Activated CD4-positive, alpha-beta T cell treated with anti-CD3 and anti-CD28 coated beads, Interleukin-2, amount 50 U/mL, for 4 hours (primary cell): ENCODE measurements around the gene CORT.

Source experiments
- DNase-seq, 2 experiments: peaks; one replicate each; pipeline ENCODE4 v3.0.0-alpha.2; 2020

CORT gene

DNA sequence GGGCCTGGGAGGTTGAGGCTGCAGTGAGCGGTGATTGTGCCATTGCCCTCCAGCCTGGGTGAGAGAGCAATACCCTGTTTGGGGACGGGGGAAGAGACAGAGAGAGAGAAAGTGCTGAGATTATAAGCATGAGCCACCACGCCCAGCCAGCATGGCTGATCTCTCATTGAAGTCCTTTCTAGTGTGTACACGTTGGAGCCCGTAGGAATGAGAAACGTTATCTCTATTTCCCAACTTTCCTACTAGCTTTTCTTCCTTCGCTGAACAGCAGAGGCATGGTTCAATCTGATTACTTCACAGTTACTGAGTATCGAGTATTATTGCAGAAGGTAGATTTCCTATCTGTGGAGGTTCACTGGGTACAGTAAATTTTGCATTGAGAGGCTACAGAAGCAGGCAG lies 29.5 kb downstream of the CORT start:
- no peak for DNase-seq

DNA sequence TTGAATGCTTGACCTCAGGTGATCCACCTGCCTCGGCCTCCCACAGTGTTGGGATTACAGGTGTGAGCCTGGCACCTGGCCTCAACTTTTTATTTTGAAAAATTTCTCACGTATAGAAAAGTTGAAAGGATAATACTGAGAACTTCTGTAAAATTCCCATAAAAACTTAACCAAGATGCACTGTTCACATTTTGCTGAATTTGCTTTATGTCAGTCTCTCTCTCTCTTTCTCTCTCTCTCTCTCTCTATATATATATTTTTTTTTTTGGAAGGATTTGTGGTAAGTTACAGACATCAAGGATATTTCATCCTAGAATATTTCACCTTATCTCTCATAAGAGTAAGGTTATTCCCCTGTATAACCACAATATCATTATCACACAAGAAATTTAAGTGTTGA lies 30.8 kb downstream of the CORT start:
- DNase-seq = no peak

DNA sequence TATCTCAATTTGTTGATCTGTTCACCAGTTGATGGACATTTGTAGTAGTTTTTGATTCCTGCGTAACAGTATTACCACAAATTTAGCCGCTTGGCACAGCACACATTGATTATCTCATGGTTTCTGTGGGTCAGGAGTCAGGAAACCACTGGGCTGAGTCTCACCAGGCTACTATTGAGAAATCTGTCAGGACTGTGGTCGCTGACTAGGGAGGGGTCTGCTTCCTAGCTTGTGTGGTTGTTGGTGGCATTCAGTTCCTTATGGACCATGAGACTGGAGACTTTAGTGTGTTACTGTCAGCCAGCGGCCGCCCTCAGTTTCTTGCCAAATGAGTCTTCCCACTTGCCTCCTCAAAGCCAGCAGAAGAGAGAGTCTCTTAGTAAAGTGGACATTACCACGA lies 34.7 kb downstream of the CORT start:
- no peak for DNase-seq

- no peak for DNase-seq
Measured at GRCh38 chr1:10489291-10490055, 39.6 kb downstream of the CORT start.

GRCh38 chr1:10490286-10490970 lies 40.6 kb downstream of the CORT start:
- no peak for DNase-seq

- DNase-seq = no peak
Measured at GRCh38 chr1:10494418-10494753, 44.6 kb downstream of the CORT start.

DNA sequence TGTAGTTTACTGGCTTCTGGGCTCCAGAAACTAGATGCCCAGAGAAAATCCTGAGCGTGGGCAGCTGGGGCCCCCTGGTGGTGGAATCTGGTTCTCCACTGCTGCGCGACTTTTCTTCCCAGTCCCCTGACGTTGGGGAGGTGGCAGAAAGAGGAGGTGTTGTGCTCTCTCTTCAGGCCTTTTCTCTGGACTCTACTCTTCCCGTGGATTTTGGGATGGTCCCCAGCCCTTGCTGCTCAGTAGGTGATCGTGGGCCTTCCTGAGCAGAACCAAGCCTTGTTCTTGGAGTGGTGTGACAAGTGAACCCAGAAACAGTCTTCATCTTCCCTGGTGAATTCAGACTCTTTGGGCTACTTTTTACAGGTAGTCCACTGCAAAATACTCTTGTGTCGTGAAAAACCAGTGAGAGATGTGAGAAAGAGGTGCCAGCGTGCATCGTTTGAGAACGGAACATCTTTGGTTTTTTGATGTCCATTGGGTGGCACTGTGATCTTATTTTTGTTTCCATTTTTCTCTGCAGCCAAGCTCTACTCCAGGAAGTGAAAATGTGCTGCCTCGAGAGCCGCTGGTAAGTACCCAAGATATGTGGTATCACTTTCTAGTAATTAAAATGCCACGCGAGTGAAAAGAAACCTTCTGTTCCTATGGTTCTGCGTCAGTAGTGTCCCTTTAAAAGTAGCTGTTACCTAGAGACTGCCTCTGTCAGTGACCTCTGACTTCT lies 45.1 kb downstream of the CORT start:
- DNase-seq = peak; percentile 73 to 84

DNA sequence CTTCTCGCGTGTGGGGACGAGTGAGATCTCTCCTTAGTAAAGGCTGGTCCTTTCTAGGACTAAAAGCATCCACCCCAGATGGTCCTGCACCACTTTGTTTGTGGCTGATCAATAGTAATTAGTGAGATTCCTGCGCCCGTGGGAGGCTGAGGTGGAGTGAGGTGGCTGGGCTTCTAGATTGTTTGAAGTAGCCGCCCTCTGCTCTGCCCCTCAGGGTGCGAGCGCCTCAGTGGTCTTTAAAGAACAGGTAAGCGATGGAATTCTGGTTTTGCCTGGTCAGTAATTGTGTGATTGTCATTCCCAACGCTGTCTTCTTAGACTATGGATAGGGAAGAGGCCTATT lies 45.6 kb downstream of the CORT start:
- DNase-seq = no peak

DNA sequence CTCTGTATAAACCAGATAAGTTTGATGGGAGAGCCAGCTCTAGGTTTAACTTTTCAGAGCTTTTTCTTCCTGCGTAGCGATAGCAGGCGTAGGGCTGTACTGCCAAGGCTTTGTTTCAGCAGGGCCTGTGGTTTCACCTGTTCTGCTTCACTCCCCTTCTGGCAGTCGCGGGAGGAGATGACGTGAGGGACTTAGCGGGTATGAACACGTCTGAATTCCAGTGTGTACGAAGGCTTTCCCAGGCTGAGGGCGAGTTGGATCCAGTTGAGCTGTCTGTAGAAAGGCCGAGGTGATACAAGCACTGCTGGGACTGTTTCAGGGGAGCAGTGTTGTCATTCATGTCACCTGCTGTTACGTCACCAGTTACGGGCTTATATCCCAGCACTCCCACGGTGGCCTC lies 46.1 kb downstream of the CORT start:
- DNase-seq = peak in 1 of 2 experiments; percentile 19

DNA sequence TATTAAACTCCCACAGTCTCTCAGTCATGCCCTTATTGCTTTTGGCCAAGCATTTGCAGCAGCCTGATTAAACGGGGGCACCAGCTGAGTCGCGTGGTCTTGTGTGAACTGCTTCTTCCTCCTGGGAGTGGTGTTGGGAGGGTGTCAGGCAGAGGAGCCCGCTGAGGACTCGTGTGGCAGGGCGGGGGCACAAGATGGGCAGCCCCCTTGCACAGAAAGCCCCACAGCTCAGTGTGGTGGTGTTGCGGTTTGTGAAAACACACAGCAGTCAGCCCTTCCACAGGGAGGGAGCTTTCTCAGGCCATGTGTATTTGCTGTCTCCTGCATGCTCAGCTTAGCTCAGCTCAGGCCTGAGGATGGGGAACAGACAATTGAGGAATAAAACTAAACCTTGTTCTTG lies 47.3 kb downstream of the CORT start:
- no peak for DNase-seq

GRCh38 chr1:10498231-10498630 lies 48.4 kb downstream of the CORT start:
- no peak for DNase-seq
